SU-DHL-6 (cell line): ENCODE measurements around the gene SFT2D3.

Experiments
- H2AFZ ChIP-seq: fragments of 200-600 bp; sonication (generic); 2 replicates; pipeline ENCODE4 v1.6.1; 2014; ENCODE audit warnings: low read depth, mild to moderate bottlenecking, moderate library complexity, mixed read lengths, antibody characterized with exemption, low read length; ENCODE audit not compliant: severe bottlenecking
- H3F3A ChIP-seq: fragments of 200-600 bp; shearing (Covaris generic); 2 replicates; pipeline ENCODE4 v1.6.0; 2016; ENCODE audit warnings: antibody characterized with exemption, mild to moderate bottlenecking; ENCODE audit not compliant: insufficient read depth
- H3K27ac ChIP-seq: fragments of 200-600 bp; sonication (generic); 2 replicates; pipeline ENCODE4 v1.5.1; 2016; ENCODE audit warnings: low read depth, mild to moderate bottlenecking, low read length, moderate library complexity, mixed read lengths
- H3K27me3 ChIP-seq: fragments of 200-600 bp; sonication (generic), shearing (Covaris generic); 2 replicates; pipeline ENCODE4 v1.6.0; 2014; ENCODE audit warnings: mild to moderate bottlenecking, low read length
- H3K36me3 ChIP-seq: fragments of 200-600 bp; sonication (generic); 2 replicates; pipeline ENCODE4 v1.6.1; 2014; ENCODE audit warnings: mild to moderate bottlenecking, low read length, mixed read lengths
- H3K4me2 ChIP-seq: fragments of 300-600, 200-600 bp; shearing (Covaris generic), sonication (generic); 2 replicates; pipeline ENCODE4 v1.6.0; 2014; ENCODE audit warnings: low read length, low read depth, mild to moderate bottlenecking; ENCODE audit not compliant: poor library complexity, severe bottlenecking
- H3K4me3 ChIP-seq: fragments of 200-600 bp; sonication (generic); 2 replicates; pipeline ENCODE4 v1.5.1; 2014; ENCODE audit warnings: antibody characterized with exemption, low read length, mild to moderate bottlenecking, mixed read lengths; ENCODE audit not compliant: insufficient read depth, poor library complexity, severe bottlenecking
- H3K79me2 ChIP-seq: fragments of 200-600 bp; sonication (generic); 2 replicates; pipeline ENCODE4 v1.6.1; 2014; ENCODE audit warnings: mild to moderate bottlenecking, low read length, moderate library complexity; ENCODE audit not compliant: insufficient read depth
- H3K9ac ChIP-seq: fragments of 200-600 bp; sonication (generic); 2 replicates; pipeline ENCODE4 v1.7.0; 2014; ENCODE audit warnings: mild to moderate bottlenecking, low read length
- H3K9me2 ChIP-seq: fragments of 200-600 bp; sonication (generic); replicated peaks from 2 replicates; pipeline ENCODE4 v1.6.1; 2014; ENCODE audit warnings: low read length; ENCODE audit not compliant: insufficient read depth
- H3K9me3 ChIP-seq: fragments of 200-600 bp; sonication (generic); 2 replicates; pipeline ENCODE4 v1.6.1; 2014; ENCODE audit warnings: low read length, mixed read lengths; ENCODE audit not compliant: insufficient read depth
- H4K20me1 ChIP-seq: fragments of 200-600 bp; sonication (generic); 2 replicates; pipeline ENCODE4 v1.6.1; 2014; ENCODE audit warnings: low read depth, mild to moderate bottlenecking, antibody characterized with exemption, low read length, moderate library complexity, mixed read lengths
- CTCF ChIP-seq: fragments of 200-600 bp; sonication (generic); IDR thresholded peaks from one replicate; pipeline ENCODE4 v1.5.1; 2017; ENCODE audit warnings: antibody characterized with exemption, mild to moderate bottlenecking, low read length, moderate library complexity; ENCODE audit not compliant: insufficient read depth, poor library complexity, severe bottlenecking
- EZH2phosphoT487 ChIP-seq: fragments of 200-600 bp; sonication (generic), shearing (Covaris generic); conservative IDR thresholded peaks from 2 replicates; pipeline ENCODE4 v1.6.1; 2018; ENCODE audit warnings: mild to moderate bottlenecking, antibody characterized with exemption, low read length, moderate library complexity, mixed read lengths

SFT2D3 gene

DNA sequence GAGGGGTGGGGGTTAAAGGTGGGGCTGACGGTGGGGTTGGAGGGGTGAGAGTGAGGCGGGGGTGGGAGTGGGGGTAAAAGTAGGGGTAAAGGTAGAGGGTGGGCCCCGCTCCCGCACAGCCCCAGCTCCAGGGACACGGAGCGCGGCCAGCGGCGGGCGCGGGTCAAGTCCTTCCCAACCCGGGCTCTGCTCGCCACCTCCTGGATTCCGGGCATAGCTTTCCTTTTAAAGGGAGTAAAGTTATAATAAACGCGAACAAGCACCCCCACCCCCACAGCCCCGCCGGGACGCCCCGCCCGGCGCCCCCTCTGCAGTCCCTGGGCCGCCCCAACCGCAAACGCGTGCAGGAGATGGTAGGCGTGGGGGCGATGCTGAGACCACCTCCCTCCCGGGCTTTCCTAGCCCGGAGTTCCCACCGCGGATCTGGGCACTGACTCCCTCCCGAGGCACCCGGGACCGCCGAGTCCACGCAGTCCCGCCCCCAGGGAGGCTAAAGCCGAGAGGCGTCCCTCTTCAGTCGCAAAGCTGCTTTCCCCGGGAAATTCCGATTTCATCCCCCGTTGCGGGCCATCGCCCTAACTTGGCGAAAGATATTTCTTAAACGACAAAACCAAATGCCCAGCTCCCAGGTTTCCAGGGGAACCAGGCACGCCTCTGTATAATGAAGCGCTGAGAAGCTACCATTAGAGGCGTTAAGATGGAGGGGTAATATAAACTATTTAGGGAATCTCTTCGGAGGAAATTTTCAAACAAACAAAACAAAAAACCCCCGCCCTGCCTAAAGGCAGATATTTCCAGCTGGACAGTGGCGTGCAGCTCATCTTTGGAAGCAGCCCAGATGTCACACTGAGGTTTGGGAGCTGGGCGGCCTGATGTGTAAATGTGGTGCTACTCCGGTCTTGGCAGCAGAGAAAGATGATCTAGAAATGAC is 25.7 kb upstream of the SFT2D3 start, which contains the start of gene LIMS2:
TSS of gene LIMS2 (minus strand) at position 200 of the 931 bp plus-strand sequence. CDS start 506 bp downstream, outside the sequence.
- Histone ChIP-seq H3K9me2 (no peaks in the 10 kb centered on the region), H3K4me2 (no peak within 1 kb of the TSS), H3K27me3 (no peaks in the 10 kb centered on the region), H3K27ac (no peak within 1 kb of the TSS), H3K36me3 (no peaks in the 10 kb centered on the region), H3F3A (no peaks in the 10 kb centered on the region), H3K9ac (no peak within 1 kb of the TSS), H4K20me1 (no peaks in the 10 kb centered on the region), H3K79me2 (no peaks in the 10 kb centered on the region), H2AFZ (no peak within 1 kb of the TSS), H3K4me3 (no peak within 1 kb of the TSS), H3K9me3 (no peaks in the 10 kb centered on the region)
- no peak for TF ChIP-seq EZH2phosphoT487
- no peak for TF ChIP-seq CTCF

DNA sequence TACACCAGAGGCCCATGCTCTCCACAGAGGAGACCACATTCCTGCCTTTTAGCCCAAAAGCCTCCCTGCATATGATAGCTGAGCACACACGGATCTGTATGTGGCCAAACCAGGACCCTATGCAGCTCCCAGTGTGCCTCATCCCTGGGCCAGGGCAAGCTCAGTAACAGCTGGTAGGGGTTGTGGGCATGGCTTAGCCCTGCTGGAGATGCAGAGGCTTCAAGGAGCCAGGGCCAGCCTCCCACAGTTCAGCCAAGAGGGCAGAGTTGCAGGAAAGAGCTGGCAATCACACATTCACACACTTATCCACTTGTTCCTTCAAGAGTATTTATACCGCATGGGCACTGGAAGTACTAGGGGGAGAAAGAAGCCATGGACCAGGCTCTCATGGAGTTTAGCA is 24.4 kb upstream of the SFT2D3 start:
- no peaks in the 10 kb centered on the region for H3K36me3 ChIP-seq
- no peak overlapping the region for H3K4me2 ChIP-seq
- H3K4me3 ChIP-seq, result no peak overlapping the region
- no peaks in the 10 kb centered on the region for H3K79me2 ChIP-seq
- H2AFZ ChIP-seq, result no peak overlapping the region
- H3K9ac ChIP-seq, result no peak overlapping the region
- no peaks in the 10 kb centered on the region for H3K27me3 ChIP-seq
- H3K27ac ChIP-seq, result no peak overlapping the region
- H3K9me3 ChIP-seq, result no peaks in the 10 kb centered on the region
- no peaks in the 10 kb centered on the region for H4K20me1 ChIP-seq
- no peaks in the 10 kb centered on the region for H3K9me2 ChIP-seq
- no peaks in the 10 kb centered on the region for H3F3A ChIP-seq
- TF ChIP-seq EZH2phosphoT487, result no peak
- TF ChIP-seq CTCF, result no peak

DNA sequence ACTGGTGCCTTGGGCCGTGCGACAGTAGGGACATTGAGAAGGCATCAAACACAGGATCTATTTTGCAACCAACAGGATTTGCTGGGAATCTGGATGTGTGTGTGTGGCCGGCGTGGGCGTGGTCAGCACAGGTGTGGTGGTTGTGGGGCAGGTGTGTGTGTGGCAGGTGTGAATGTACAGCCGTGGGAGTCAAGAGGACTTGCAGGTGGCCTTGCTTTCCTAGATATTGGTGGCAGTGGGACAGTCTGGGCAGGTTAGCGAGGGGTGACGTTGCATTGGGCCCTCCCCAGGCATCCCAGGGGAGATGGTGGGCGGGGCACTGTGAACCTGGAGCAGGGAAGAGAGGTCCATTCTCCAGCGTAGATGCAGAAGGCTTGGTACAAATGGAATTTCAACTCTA is 22.8 kb upstream of the SFT2D3 start:
- Histone ChIP-seq H3K9me3 (no peaks in the 10 kb centered on the region), H3K9ac (no peak overlapping the region), H3K27me3 (no peaks in the 10 kb centered on the region), H3K4me3 (no peak overlapping the region), H3K27ac (no peak overlapping the region), H3K36me3 (no peaks in the 10 kb centered on the region), H2AFZ (no peak overlapping the region), H3K4me2 (no peak overlapping the region), H3K9me2 (no peaks in the 10 kb centered on the region), H4K20me1 (no peaks in the 10 kb centered on the region), H3K79me2 (no peaks in the 10 kb centered on the region), H3F3A (no peaks in the 10 kb centered on the region)
- no peak for TF ChIP-seq EZH2phosphoT487
- TF ChIP-seq CTCF, result no peak
